SK-N-MC (cell line): ENCODE data around the gene PLEKHA7.

Experiments used
- EZH2 ChIP-seq: fragments of 200-600 bp; sonication (generic); IDR thresholded peaks from one replicate; pipeline ENCODE4 v1.6.1; 2017; ENCODE audit warnings: antibody characterized with exemption
- POLR2AphosphoS5 ChIP-seq: IDR thresholded peaks from 2 replicates; pipeline ENCODE4 v1.6.1; 2012; ENCODE audit warnings: mild to moderate bottlenecking, low read depth, low read length, borderline replicate concordance

GRCh38 chr11:16973338-16973964, 40.8 kb downstream of the PLEKHA7 start:
- TF ChIP-seq POLR2AphosphoS5 (no peak), EZH2 (no peak)
